HEK293T (cell line): ENCODE measurements around the gene ANK2.

Source experiments
- BHLHE40 ChIP-seq: fragments of 450-650 bp; IDR thresholded peaks from 2 replicates; pipeline ENCODE4 v1.6.1; 2016; ENCODE audit warnings: mild to moderate bottlenecking, moderate library complexity, borderline replicate concordance
- CTBP1 ChIP-seq: fragments of 450-650 bp; IDR thresholded peaks from 2 replicates; pipeline ENCODE4 v1.6.1; 2016; ENCODE audit warnings: borderline replicate concordance
- ELF4 ChIP-seq: fragments of 450-650 bp; IDR thresholded peaks from 2 replicates; pipeline ENCODE4 v1.6.1; 2017; ENCODE audit warnings: antibody characterized with exemption
- FOXA1 ChIP-seq: fragments of 450-650 bp; IDR thresholded peaks from 2 replicates; pipeline ENCODE4 v1.6.1; 2016; ENCODE audit warnings: mild to moderate bottlenecking
- FOXK2 ChIP-seq: fragments of 450-650 bp; IDR thresholded peaks from 2 replicates; pipeline ENCODE4 v1.6.1; 2016; ENCODE audit warnings: mild to moderate bottlenecking
- FOXM1 ChIP-seq: fragments of 450-650 bp; IDR thresholded peaks from 2 replicates; pipeline ENCODE4 v1.6.1; 2017; ENCODE audit warnings: mild to moderate bottlenecking, borderline replicate concordance
- HDGF ChIP-seq: fragments of 450-650 bp; IDR thresholded peaks from 2 replicates; pipeline ENCODE4 v1.6.1; 2017; ENCODE audit warnings: antibody characterized with exemption, borderline replicate concordance
- L3MBTL2 ChIP-seq: fragments of 450-650 bp; conservative IDR thresholded peaks from 2 replicates; pipeline ENCODE4 v1.6.1; 2016; ENCODE audit warnings: mild to moderate bottlenecking
- NFRKB ChIP-seq: fragments of 450-650 bp; IDR thresholded peaks from 2 replicates; pipeline ENCODE4 v1.6.1; 2016; ENCODE audit warnings: mild to moderate bottlenecking, moderate library complexity
- PKNOX1 ChIP-seq: fragments of 450-650 bp; IDR thresholded peaks from 2 replicates; pipeline ENCODE4 v1.6.1; 2016
- SP1 ChIP-seq: fragments of 450-650 bp; IDR thresholded peaks from 2 replicates; pipeline ENCODE4 v1.6.1; 2017
- SUZ12 ChIP-seq: fragments of 450-650 bp; IDR thresholded peaks from 2 replicates; pipeline ENCODE4 v1.6.1; 2016; ENCODE audit warnings: mild to moderate bottlenecking
- TARDBP ChIP-seq: fragments of 450-650 bp; IDR thresholded peaks from 2 replicates; pipeline ENCODE4 v1.6.1; 2016

DNA sequence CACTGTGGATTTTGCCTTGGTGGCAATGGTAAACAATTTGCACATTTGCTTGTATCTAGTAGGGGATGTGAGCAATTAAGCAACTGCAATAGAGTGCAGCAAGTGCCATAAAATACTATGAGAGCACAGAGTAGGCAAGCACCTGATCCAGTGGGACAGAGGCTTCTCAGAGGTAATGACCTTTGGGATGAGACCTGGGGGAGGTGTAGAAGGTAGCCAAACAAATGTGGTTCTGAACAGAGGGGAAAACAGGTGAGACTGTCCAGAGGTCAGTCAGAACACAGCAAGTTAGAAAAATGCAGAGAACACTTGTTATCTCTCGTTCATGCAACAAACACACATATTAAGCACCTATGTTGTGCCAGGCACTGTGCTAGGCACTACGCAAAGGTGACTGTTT lies 21.4 kb upstream of the ANK2 start:
- TF ChIP-seq ELF4 = no peak
- no peak for TF ChIP-seq CTBP1
- no peak for TF ChIP-seq BHLHE40
- TF ChIP-seq SP1 = no peak
- TF ChIP-seq NFRKB = no peak
- TF ChIP-seq L3MBTL2 = no peak
- TF ChIP-seq PKNOX1 = no peak
- TF ChIP-seq FOXK2 = no peak
- no peak for TF ChIP-seq SUZ12
- TF ChIP-seq HDGF = no peak
- no peak for TF ChIP-seq TARDBP
- TF ChIP-seq FOXA1 = no peak
- TF ChIP-seq FOXM1 = no peak
